SK-N-MC (cell line): ENCODE results near the gene PLD1.

Experiments
- EZH2 ChIP-seq: fragments of 200-600 bp; sonication (generic); IDR thresholded peaks from one replicate; pipeline ENCODE4 v1.6.1; 2017; ENCODE audit warnings: antibody characterized with exemption
- POLR2AphosphoS5 ChIP-seq: IDR thresholded peaks from 2 replicates; pipeline ENCODE4 v1.6.1; 2012; ENCODE audit warnings: mild to moderate bottlenecking, low read depth, low read length, borderline replicate concordance

DNA sequence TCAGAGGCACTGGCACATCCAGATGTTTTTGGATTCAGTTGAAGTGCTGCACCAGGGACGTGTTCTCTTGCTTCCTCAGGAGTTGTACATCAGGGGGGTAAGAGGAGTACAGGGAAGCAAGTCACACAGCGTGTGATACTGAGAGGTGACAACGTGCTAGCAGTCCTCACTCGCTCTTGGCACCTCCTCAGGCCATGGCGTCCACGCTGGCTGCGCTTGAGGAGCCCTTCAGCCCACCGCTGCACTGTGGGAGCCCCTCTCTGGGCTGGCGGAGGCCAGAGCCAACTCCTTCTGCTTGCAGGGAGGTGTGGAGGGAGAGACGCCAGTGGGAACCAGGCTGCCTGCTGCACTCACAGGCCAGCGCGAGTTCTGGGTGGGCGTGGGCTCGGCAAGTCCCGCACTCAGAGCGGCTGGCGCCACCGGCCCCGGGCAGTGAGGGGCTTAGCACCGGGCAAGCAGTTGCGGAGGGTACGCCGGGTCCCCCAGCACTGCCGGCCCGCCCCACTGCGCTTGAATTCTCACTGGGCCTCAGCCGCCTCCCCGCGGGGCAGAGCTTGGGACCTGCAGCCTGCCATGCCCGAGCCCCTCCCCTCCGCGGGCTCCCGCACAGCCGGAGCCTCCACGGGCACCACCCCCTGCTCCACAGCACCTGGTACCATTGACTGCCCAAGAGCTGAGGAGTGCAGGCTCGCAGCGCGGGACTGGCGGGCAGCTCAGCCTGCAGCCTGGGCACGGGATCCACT lies 64.5 kb downstream of the PLD1 start:
- TF ChIP-seq EZH2 (no peak), POLR2AphosphoS5 (no peak)
